ENCODE results near the gene DNA2. TPM values are rescaled to one million over a fixed set of nuclear protein-coding genes. Genes with fewer than 3 reads are reported as not detected.
A peak's percentile ranks its signal among the peaks of the same experiment; 100 is the strongest.

DNA2 gene
- total RNA-seq, 4 donors from 2014 or later = 0.20 to 6.7 (median 1.9) TPM

DNA sequence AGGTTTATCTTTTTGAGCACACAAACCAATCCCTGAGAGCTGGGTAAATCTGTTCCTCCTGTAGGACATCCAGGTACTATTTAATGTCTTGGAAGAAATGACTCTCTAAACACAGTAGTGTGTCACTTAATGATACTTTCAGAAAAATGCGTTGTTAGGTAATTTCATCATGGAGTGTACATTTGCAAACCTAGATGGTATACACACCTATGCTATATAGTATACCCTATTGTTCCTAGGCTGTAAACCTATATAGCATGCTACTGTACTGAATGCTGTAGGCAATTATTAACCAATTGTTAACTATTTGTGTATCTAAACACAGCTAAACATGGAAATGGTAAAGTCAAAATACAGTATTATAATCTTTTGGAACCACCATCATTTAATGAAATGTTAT is 74.8 kb downstream of the DNA2 start:
- no peak for TF ChIP-seq POLR2A (IDR thresholded peaks at IDR 0.05)
- TF ChIP-seq POLR2AphosphoS5 (IDR thresholded peaks at IDR 0.05) = no peak
- TF ChIP-seq EP300 (IDR thresholded peaks at IDR 0.05; ENCODE audit: low read depth) = no peak
- TF ChIP-seq, protein P1, sequence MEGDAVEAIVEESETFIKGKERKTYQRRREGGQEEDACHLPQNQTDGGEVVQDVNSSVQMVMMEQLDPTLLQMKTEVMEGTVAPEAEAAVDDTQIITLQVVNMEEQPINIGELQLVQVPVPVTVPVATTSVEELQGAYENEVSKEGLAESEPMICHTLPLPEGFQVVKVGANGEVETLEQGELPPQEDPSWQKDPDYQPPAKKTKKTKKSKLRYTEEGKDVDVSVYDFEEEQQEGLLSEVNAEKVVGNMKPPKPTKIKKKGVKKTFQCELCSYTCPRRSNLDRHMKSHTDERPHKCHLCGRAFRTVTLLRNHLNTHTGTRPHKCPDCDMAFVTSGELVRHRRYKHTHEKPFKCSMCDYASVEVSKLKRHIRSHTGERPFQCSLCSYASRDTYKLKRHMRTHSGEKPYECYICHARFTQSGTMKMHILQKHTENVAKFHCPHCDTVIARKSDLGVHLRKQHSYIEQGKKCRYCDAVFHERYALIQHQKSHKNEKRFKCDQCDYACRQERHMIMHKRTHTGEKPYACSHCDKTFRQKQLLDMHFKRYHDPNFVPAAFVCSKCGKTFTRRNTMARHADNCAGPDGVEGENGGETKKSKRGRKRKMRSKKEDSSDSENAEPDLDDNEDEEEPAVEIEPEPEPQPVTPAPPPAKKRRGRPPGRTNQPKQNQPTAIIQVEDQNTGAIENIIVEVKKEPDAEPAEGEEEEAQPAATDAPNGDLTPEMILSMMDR (IDR thresholded peaks at IDR 0.05) = no peak
- peak overlapping the region in 2 of 4 donors; percentile 36 to 51 for H3K27ac ChIP-seq

DNA sequence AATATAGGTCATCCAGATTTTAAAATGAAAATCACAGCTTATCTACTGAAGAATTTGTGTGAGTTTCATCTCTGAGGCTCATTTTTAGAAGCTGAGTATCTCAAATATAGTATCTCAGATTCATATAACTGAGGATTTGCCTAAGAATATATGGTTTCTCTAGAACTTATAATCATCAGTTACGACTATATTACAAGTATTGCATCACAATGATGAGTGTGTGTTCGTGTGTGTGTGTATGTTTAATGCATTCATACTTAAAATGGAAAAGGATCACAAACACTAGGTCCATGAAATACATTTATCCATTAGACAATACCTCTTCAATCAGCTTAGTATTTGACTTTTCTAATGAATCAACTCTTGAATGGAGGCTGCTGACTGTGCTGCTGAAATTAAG is 86.0 kb downstream of the DNA2 start:
- Histone ChIP-seq H3K4me3 (no peak overlapping the region), H3K27ac (no peak overlapping the region), H3K4me1 (no peaks in the 10 kb centered on the region), H3K36me3 (peaks cover 0 to 53% (median 24%) of the 10 kb centered on the region in 4 donors), H3K9me3 (no peaks in the 10 kb centered on the region), H3K27me3 (no peaks in the 10 kb centered on the region)
- intact Hi-C loops (cut with DNase I; ENCODE audit: low total_unique reads) (no loop called here), in situ Hi-C loops (cut with MboI; ENCODE audit: low pct_ligation_motif_present in 1 of 4, low pct_unique_long_range_greater_than_20kb in 1 of 4, low sequenced_read_pairs in 3 of 4) (no loop called here)
- TF ChIP-seq POLR2A (IDR thresholded peaks at IDR 0.05) = no peak
- TF ChIP-seq POLR2AphosphoS5 (IDR thresholded peaks at IDR 0.05) = no peak
- no peak for TF ChIP-seq EP300 (IDR thresholded peaks at IDR 0.05; ENCODE audit: low read depth)
- DNase-seq = no peak
- WGBS, 2 donors (ENCODE audit: low coverage in 1 of 2) = 85 to 86% methylated on average over 2 of the region's 2 CpGs

More for the DNA sequence above, 74.8 kb downstream of the DNA2 start:
- DNase-seq = no peak
- no peaks in the 10 kb centered on the region for H3K27me3 ChIP-seq
- intact Hi-C loops (cut with DNase I; ENCODE audit: low total_unique reads) = no loop called here
- H3K9me3 ChIP-seq = no peaks in the 10 kb centered on the region
- peaks cover 0 to 32% (median 9%) of the 10 kb centered on the region in 4 donors for H3K36me3 ChIP-seq
- WGBS, 2 donors (ENCODE audit: low coverage in 1 of 2) = 40 to 53% methylated on average over 1 of the region's 1 CpG
- H3K4me3 ChIP-seq = no peak overlapping the region
- in situ Hi-C loops (cut with MboI; ENCODE audit: low pct_ligation_motif_present in 1 of 4, low pct_unique_long_range_greater_than_20kb in 1 of 4, low sequenced_read_pairs in 3 of 4) = no loop called here
- peaks cover 0 to 12% (median 6%) of the 10 kb centered on the region in 4 donors for H3K4me1 ChIP-seq

DNA sequence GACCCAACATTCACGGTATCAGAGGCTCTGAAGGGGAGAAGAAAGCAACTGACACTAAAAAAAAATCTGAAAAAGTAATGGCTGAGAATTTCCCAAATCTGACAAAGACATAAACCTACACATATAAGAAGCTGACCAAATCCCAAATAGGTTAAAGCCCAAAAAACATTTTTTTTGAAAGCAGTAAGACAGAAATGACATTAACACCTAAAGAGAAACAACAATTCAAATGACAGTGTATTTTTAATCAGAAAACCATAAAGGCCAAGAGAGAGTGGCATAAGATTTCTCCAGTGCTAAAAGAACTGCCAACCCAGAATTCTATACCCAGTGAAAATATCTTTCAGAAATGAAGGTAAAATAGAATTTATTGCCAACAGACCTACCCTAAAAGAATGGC is 100.2 kb downstream of the DNA2 start:
- 100% methylated on average over 1 of the region's 1 CpG for WGBS, 2 donors (ENCODE audit: low coverage in 1 of 2)
- intact Hi-C loops (cut with DNase I; ENCODE audit: low total_unique reads) (no loop called here), in situ Hi-C loops (cut with MboI; ENCODE audit: low pct_ligation_motif_present in 1 of 4, low pct_unique_long_range_greater_than_20kb in 1 of 4, low sequenced_read_pairs in 3 of 4) (no loop called here)
- no peak for DNase-seq
- Histone ChIP-seq H3K27me3 (no peaks in the 10 kb centered on the region), H3K4me1 (no peaks in the 10 kb centered on the region), H3K4me3 (no peak overlapping the region), H3K36me3 (peaks cover 0 to 71% (median 13%) of the 10 kb centered on the region in 4 donors), H3K9me3 (peaks cover 0 to 4% of the 10 kb centered on the region in 2 donors), H3K27ac (no peak overlapping the region)
- no peak for TF ChIP-seq EP300 (IDR thresholded peaks at IDR 0.05; ENCODE audit: low read depth)
- TF ChIP-seq POLR2A (IDR thresholded peaks at IDR 0.05) = no peak
- TF ChIP-seq, protein P1 (IDR thresholded peaks at IDR 0.05) = no peak
- no peak for TF ChIP-seq POLR2AphosphoS5 (IDR thresholded peaks at IDR 0.05)

DNA sequence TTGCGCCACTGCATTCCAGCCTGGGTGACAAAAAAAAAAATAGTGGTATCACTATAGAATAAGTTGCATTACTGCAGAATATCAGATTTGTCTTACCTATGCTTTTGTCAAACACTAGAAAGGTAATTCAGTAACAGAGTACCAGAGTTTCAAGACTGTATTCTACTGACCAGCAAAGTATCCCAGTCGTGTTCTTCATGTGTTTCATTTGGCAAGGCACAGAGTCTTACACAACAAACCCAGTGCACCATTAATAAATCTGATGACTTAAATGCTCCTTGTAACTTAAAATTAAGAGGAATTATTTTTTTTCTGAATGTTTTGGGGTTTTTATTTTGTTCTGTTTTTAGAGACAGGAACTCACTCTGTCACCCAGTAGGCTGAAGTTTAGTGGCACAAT is 104.7 kb downstream of the DNA2 start:
- H3K4me1 ChIP-seq = no peaks in the 10 kb centered on the region
- 88 to 100% methylated on average over 1 to 2 of the region's 2 CpGs for WGBS, 2 donors (ENCODE audit: low coverage in 1 of 2)
- no peaks in the 10 kb centered on the region for H3K27me3 ChIP-seq
- no peaks in the 10 kb centered on the region for H3K9me3 ChIP-seq
- peaks cover 0 to 50% (median 19%) of the 10 kb centered on the region in 4 donors for H3K36me3 ChIP-seq
- TF ChIP-seq, protein P1 (IDR thresholded peaks at IDR 0.05) = no peak
- TF ChIP-seq EP300 (IDR thresholded peaks at IDR 0.05; ENCODE audit: low read depth) (no peak), POLR2A (IDR thresholded peaks at IDR 0.05) (no peak), POLR2AphosphoS5 (IDR thresholded peaks at IDR 0.05) (no peak)
- DNase-seq = no peak
- intact Hi-C loops (cut with DNase I; ENCODE audit: low total_unique reads) = no loop called here
- H3K4me3 ChIP-seq = no peak overlapping the region
- no peak overlapping the region for H3K27ac ChIP-seq
- in situ Hi-C loops (cut with MboI; ENCODE audit: low pct_ligation_motif_present in 1 of 4, low pct_unique_long_range_greater_than_20kb in 1 of 4, low sequenced_read_pairs in 3 of 4) = no loop called here

DNA sequence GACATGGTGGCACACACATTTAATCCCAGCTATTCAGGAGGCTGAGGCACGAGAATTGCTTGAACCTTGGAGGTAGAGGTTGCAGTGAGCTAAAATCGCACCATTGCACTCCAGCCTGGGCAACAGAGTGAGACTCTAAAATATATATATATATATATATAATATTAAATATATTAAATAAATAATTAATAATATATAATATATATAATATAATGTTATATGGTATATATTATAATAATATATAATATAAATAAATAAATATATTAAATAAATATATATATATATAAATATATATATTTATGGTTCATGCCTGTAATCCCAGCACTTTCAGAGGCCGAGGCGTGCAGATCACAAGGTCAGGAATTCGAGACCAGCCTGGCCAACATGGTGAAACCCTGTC is 105.2 kb downstream of the DNA2 start:
- WGBS, 2 donors (ENCODE audit: low coverage in 1 of 2) = 98% methylated on average over 5 of the region's 5 CpGs
- H3K27ac ChIP-seq = no peak overlapping the region
- TF ChIP-seq EP300 (IDR thresholded peaks at IDR 0.05; ENCODE audit: low read depth) (no peak), POLR2AphosphoS5 (IDR thresholded peaks at IDR 0.05) (no peak), POLR2A (IDR thresholded peaks at IDR 0.05) (no peak)
- TF ChIP-seq, protein P1 (IDR thresholded peaks at IDR 0.05) = no peak
- no peak overlapping the region for H3K4me3 ChIP-seq
- peaks cover 0 to 50% (median 19%) of the 10 kb centered on the region in 4 donors for H3K36me3 ChIP-seq
- intact Hi-C loops (cut with DNase I; ENCODE audit: low total_unique reads) (no loop called here), in situ Hi-C loops (cut with MboI; ENCODE audit: low pct_ligation_motif_present in 1 of 4, low pct_unique_long_range_greater_than_20kb in 1 of 4, low sequenced_read_pairs in 3 of 4) (no loop called here)
- DNase-seq = no peak
- H3K4me1 ChIP-seq = no peaks in the 10 kb centered on the region
- no peaks in the 10 kb centered on the region for H3K27me3 ChIP-seq
- no peaks in the 10 kb centered on the region for H3K9me3 ChIP-seq

All from transverse colon (tissue), 4 donors.